GM19193 (cell line): ENCODE results near the gene CRBN.

Experiments used
- POLR2A ChIP-seq: IDR thresholded peaks from 4 replicates; pipeline ENCODE4 v1.6.1; 2011; ENCODE audit not compliant: insufficient read depth, insufficient read length; ENCODE audit errors: extremely low read depth

Gene CRBN

GRCh38 chr3:3179407-3180094 lies at the start of gene CRBN:
CRBN (minus strand) TSS chr3:3179691; CDS start chr3:3179687, 4 bp downstream.
- peak; percentile 83 for TF ChIP-seq POLR2A

GRCh38 chr3:3227640-3228039 lies 48.1 kb upstream of the CRBN start:
- TF ChIP-seq POLR2A = no peak

DNA sequence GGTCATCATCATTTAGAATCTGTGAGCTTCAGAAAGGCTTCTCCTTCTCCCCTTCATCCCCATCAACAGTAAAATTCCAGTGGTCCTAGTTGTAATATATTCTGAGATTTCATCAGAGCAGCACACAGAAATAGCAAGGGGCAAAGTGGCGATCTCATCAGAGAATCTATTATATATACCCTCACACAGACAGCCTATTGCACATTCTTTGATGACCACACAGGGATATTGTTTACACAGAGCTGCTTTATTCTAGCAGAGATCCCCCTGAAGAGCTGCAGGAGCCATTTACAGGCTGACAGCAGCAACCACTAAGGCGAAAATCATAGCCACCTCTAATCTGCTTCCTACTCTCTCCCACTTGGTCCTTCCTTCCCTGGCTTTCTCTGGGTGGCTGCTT lies 42.0 kb upstream of the CRBN start:
- TF ChIP-seq POLR2A = no peak

DNA sequence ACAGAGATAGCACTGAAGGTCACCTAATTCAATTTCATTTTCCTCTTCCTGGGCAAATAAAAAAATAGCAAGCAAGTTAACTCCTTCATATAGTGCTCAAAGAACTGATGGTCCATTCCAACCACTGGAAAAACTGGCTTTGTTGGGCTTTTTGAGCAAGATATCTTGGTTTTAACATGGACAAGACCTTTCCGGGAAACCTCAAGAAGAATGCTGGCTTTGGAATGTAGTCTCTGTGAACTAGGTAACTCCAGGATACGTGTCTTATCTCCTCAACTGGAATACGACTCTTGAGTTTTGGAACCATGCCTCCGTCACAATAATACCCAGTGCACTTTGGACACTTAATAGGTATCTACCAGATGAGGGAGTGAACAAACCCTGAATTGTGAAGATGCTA lies 36.9 kb upstream of the CRBN start:
- TF ChIP-seq POLR2A = no peak

GRCh38 chr3:3212781-3213440 lies 33.4 kb upstream of the CRBN start:
- TF ChIP-seq POLR2A = no peak

- TF ChIP-seq POLR2A = no peak
Observed at GRCh38 chr3:3209714-3210113, 30.2 kb upstream of the CRBN start.

- TF ChIP-seq POLR2A = no peak
Observed at GRCh38 chr3:3209057-3209456, 29.6 kb upstream of the CRBN start.

DNA sequence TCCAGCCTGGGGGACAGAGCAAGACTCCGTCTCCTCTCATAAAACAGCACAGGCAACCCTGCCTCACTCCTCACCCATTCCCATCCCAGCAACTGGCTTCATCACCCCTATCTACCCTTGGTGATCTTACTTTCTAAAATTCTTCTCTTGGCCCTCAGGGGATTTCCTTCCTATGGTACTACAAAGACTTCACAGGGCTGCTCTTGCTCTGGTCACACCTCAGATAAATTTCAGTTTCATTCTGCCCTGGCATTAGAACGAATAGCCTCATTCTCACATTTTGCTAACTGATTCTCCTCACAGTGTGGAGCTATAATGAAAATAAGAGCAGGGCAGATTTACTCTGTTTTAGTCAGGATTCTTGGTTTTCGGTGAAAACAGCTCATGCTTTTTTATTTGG lies 22.1 kb upstream of the CRBN start:
- TF ChIP-seq POLR2A = no peak

GRCh38 chr3:3200632-3201212 lies 21.2 kb upstream of the CRBN start:
- TF ChIP-seq POLR2A = no peak

DNA sequence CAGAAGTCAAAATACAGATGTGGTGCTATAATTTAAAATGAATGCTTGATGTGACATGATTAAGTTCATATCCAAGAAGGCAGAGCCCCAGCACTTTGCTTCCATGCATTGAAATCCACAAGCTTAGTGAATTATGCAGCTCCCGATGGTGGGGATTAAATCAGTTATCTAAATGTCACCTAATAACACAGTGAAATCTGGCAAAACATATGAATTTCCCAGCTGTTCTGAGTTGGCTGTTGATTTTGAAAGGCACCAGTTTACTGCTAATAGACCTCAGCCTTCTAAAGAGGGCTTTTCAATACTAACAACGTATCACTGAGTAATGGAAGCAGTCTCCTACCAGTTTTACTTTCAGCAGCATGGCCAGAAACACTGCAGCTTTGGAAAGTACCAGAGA lies 19.8 kb upstream of the CRBN start:
- no peak for TF ChIP-seq POLR2A

GRCh38 chr3:3196148-3196861 lies 16.8 kb upstream of the CRBN start:
- no peak for TF ChIP-seq POLR2A

DNA sequence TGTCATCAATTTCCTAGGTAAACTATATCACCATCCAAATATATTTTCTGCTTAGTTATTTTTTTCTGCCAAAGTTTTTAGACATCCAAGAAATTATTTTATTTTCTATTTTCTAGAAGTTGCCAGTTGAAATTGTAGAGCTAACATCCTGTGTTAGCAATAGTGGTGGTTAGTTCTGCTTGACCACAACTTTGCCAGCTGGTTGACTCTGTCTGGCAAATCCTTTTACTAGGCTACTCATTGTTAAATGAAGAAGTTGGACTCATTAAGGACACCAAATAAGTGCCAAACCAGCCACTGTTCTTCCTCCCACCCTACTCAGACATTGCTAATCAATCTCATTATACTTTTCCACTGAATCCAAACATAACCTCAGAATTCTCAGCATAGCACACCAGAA lies 15.4 kb upstream of the CRBN start:
- no peak for TF ChIP-seq POLR2A

- no peak for TF ChIP-seq POLR2A
Observed at GRCh38 chr3:3192286-3192675, 12.8 kb upstream of the CRBN start.

DNA sequence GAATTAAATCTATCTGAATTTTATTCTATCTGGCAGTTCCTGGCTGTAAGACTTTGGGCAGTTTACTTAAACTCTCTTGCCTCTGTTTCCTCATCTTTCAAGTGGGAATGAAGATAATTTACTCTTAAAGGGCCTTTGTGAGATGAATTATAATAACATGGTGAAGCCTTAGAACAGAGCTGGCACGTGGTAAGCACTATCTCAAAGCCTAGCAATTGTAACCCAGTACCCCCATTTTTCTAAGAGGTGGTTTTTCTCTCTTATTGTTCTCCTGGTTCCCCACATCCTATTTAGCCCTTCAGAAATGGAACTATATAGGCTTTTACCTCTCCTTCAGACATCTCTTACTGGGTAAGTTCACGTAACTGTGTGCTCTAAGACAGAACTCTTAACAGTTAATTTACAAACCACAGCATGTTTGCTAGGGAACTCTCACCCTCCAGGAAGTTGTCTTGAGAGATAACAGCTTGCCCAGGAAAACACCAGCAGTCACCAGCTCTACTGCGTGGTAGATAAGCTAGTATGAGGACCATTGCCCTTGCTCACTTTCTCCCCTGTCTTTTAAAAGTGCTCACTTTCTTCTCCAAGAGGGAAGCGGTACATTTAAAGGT lies 12.3 kb upstream of the CRBN start:
- TF ChIP-seq POLR2A = no peak

DNA sequence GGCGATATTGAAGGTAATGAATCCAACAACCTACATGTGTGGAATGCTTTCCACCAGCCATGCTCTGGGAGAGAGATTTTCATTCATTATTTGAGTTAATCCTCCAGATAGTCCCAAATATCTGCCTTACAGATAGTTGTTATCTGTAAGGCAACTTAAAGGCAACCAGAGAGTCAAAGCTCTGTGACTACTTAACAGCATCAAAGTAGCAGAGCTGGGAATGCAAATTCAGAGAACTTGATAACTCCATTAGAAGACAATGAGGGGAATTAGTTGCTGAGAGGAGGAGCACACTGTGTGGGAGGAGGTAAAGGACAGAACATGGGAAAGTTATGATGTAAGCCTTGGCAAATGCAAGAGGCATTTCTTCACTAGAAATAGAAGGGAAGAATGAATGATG lies 10.5 kb upstream of the CRBN start:
- TF ChIP-seq POLR2A = no peak
